Choroid plexus epithelial cell (primary cell): ENCODE results near the gene ZNF423.
A peak's percentile ranks its signal among the peaks of the same experiment; 100 is the strongest.

Source experiments
- DNase-seq: peaks from one replicate; pipeline ENCODE4 v3.0.0-alpha.2; 2010; ENCODE audit warnings: low read depth
- H3K4me3 ChIP-seq: 2 replicates; pipeline ENCODE4 v1.5.1; 2011; ENCODE audit warnings: low read depth, mild to moderate bottlenecking, control low read depth, low read length, moderate library complexity
- TF ChIP-seq, protein P1 (sequence below): conservative IDR thresholded peaks from 2 replicates; pipeline ENCODE4 v1.5.1; 2011; ENCODE audit warnings: low read depth, mild to moderate bottlenecking, control low read depth, inconsistent platforms, low read length, moderate library complexity

Gene ZNF423

DNA sequence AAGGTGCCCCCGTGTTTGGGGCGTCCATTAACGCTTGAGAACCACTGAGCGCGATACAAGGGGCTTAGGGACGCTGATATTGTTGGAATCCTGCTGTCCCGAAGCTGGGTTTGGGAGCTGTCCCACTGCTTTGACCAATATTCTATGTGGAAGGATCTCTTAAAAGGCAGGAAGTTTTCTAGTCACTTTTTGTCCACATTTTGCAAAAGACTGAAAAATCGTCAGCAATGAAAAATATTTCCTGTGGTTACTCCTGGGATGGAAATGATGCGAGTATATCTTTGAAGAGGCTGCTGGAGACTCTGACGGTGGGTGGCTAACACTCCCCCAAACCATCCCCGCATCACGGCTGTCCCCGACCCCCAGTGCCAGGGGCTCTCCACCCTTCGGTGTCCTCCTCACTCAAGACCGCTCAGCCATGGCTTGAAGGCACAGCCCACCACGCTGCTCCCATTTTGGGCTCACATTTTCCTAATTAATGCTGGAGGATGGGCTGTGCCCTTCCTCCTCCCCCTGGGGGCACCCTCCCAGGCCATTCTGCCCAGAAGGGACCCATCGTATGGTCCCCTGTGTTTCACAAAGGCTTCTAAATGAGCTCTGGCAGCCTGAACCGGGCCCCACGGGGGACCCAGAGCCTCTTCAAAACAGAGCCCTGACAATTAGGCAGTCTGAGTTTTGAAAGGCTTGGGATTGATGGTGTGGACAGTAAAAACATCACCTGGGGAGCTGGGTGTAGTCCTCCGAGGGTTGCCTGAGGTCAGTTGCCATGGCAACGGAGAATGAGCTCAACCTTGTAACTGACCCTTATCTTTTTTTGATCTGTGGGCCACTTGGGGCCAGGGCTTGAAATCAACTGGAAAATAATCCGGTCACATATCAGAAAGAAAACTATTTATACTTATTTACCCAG is 323.7 kb downstream of the ZNF423 start:
- DNase-seq: peak; percentile 15
- no peak overlapping the region for H3K4me3 ChIP-seq
- TF ChIP-seq, protein P1, sequence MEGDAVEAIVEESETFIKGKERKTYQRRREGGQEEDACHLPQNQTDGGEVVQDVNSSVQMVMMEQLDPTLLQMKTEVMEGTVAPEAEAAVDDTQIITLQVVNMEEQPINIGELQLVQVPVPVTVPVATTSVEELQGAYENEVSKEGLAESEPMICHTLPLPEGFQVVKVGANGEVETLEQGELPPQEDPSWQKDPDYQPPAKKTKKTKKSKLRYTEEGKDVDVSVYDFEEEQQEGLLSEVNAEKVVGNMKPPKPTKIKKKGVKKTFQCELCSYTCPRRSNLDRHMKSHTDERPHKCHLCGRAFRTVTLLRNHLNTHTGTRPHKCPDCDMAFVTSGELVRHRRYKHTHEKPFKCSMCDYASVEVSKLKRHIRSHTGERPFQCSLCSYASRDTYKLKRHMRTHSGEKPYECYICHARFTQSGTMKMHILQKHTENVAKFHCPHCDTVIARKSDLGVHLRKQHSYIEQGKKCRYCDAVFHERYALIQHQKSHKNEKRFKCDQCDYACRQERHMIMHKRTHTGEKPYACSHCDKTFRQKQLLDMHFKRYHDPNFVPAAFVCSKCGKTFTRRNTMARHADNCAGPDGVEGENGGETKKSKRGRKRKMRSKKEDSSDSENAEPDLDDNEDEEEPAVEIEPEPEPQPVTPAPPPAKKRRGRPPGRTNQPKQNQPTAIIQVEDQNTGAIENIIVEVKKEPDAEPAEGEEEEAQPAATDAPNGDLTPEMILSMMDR: no peak

GRCh38 chr16:49531425-49531824 is 324.5 kb downstream of the ZNF423 start:
- DNase-seq: no peak
- H3K4me3 ChIP-seq: no peak overlapping the region
- TF ChIP-seq, protein P1: no peak

DNA sequence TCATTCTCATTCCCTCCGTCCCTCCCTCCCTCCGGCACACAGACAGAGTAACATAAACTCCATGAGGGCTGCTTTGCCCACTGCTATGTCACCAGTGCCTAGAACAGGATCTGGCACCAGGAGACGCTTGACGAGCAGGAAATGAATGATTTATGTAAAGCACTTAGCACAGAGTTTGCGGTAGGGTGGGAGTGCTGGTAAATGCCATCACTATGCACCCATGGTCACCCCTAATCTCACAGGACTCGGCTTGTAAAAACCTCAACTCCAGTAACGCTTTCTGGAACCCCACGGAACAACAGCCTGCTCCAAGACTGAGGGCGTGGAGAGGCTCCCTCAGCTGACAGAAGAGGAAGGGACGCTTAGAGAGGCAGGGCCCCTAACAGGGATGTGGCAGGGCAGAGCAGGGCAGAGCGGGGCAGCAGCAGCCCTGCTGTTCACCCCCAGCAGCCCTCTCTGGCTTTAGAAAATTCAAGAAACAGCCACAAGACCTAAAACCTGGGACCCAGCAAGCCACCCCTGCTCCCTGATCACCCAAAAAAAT is 325.4 kb downstream of the ZNF423 start:
- H3K4me3 ChIP-seq: no peak overlapping the region
- DNase-seq: no peak
- TF ChIP-seq, protein P1: no peak

GRCh38 chr16:49529411-49530045 is 326.4 kb downstream of the ZNF423 start:
- DNase-seq: no peak
- TF ChIP-seq, protein P1: no peak
- no peak overlapping the region for H3K4me3 ChIP-seq

- TF ChIP-seq, protein P1: no peak
- no peak overlapping the region for H3K4me3 ChIP-seq
These were observed 327.0 kb downstream of the ZNF423 start for GRCh38 chr16:49528866-49529288.

GRCh38 chr16:49528060-49528865 is 327.6 kb downstream of the ZNF423 start:
- peak overlapping the region; percentile 54 for H3K4me3 ChIP-seq
- DNase-seq: peak; percentile 56

More at GRCh38 chr16:49528866-49529288, 327.0 kb downstream of the ZNF423 start:
- no peak for DNase-seq

More at GRCh38 chr16:49528060-49528865, 327.6 kb downstream of the ZNF423 start:
- TF ChIP-seq, protein P1: no peak
